ENCODE data around the gene AP2S1. TPM values are rescaled to one million over a fixed set of nuclear protein-coding genes. Genes with fewer than 3 reads are reported as not detected.
A peak's percentile ranks its signal among the peaks of the same experiment; 100 is the strongest.
"Not testable (repeated sequence)": the region's sequence is repeated elsewhere in the genome, so short reads cannot be mapped to it uniquely, and the experiment has no call there.

AP2S1 gene
- total RNA-seq, 4 donors from 2014 or later, result 96.6 to 166 (median 132) TPM

GRCh38 chr19:46887240-46887782, 36.7 kb upstream of the AP2S1 start:
- no peak for TF ChIP-seq CTCF (IDR thresholded peaks at IDR 0.05)
- ATAC-seq (ENCODE audit: low FRiP score) (no peak), DNase-seq (ENCODE audit: low spot score) (no peak)

GRCh38 chr19:46886546-46887239, 36.0 kb upstream of the AP2S1 start:
- TF ChIP-seq CTCF (IDR thresholded peaks at IDR 0.05), result no peak
- DNase-seq (ENCODE audit: low spot score), result no peak
- ATAC-seq (ENCODE audit: low FRiP score), result peak; percentile 71

GRCh38 chr19:46885411-46885810, 34.8 kb upstream of the AP2S1 start:
- TF ChIP-seq CTCF (IDR thresholded peaks at IDR 0.05), result no peak
- DNase-seq (ENCODE audit: low spot score) (no peak), ATAC-seq (ENCODE audit: low FRiP score) (no peak)

GRCh38 chr19:46882751-46883150, 32.1 kb upstream of the AP2S1 start:
- DNase-seq (ENCODE audit: low spot score); ATAC-seq (ENCODE audit: low FRiP score): not testable (repeated sequence)

- no peak for ATAC-seq (ENCODE audit: low FRiP score)
- no peak for TF ChIP-seq CTCF (IDR thresholded peaks at IDR 0.05)
- DNase-seq (ENCODE audit: low spot score), result no peak
Observed at GRCh38 chr19:46882034-46882433, 31.4 kb upstream of the AP2S1 start.

GRCh38 chr19:46881092-46881491, 30.4 kb upstream of the AP2S1 start:
- no peak for TF ChIP-seq CTCF (IDR thresholded peaks at IDR 0.05)
- ATAC-seq (ENCODE audit: low FRiP score), result no peak
- DNase-seq (ENCODE audit: low spot score), result no peak

GRCh38 chr19:46880431-46880830, 29.8 kb upstream of the AP2S1 start:
- no peak for ATAC-seq (ENCODE audit: low FRiP score)
- no peak for TF ChIP-seq CTCF (IDR thresholded peaks at IDR 0.05)
- no peak for DNase-seq (ENCODE audit: low spot score)
